Activated CD4-positive, alpha-beta T cell treated with anti-CD3 and anti-CD28 coated beads, Interleukin-2, amount 50 U/mL, for 4 hours (primary cell): ENCODE data around the gene MYH7B.

Experiments
- DNase-seq, 2 experiments: peaks; one replicate each; pipeline ENCODE4 v3.0.0-alpha.2; 2020

Gene MYH7B

GRCh38 chr20:34955231-34956040 is at the start of gene MYH7B, which contains the start of gene GSS:
Gene MYH7B, plus strand, starts transcription at chr20:34955868. Its CDS starts 22,138 bp downstream, at chr20:34978006.
Gene GSS, minus strand, starts transcription at chr20:34955806. Its CDS starts 3,954 bp downstream, at chr20:34951852.
- peak; percentile 94 to 97 for DNase-seq

GRCh38 chr20:34907616-34908469 is 47.8 kb upstream of the MYH7B start:
- DNase-seq: no peak

- no peak for DNase-seq
Measured at GRCh38 chr20:34915131-34915530, 40.5 kb upstream of the MYH7B start.

GRCh38 chr20:34915749-34916455 is 39.8 kb upstream of the MYH7B start:
- DNase-seq: no peak

- no peak for DNase-seq
Measured at GRCh38 chr20:34916774-34917354, 38.8 kb upstream of the MYH7B start.

GRCh38 chr20:34920055-34920454 is 35.6 kb upstream of the MYH7B start:
- DNase-seq: no peak

GRCh38 chr20:34921436-34921835 is 34.2 kb upstream of the MYH7B start:
- DNase-seq: no peak

GRCh38 chr20:34922654-34923381 is 32.9 kb upstream of the MYH7B start:
- DNase-seq: no peak

GRCh38 chr20:34923414-34923813 is 32.3 kb upstream of the MYH7B start:
- no peak for DNase-seq

GRCh38 chr20:34925341-34925740 is 30.3 kb upstream of the MYH7B start:
- DNase-seq: no peak

- no peak for DNase-seq
Measured at GRCh38 chr20:34925981-34926380, 29.7 kb upstream of the MYH7B start.

GRCh38 chr20:34926581-34926980 is 29.1 kb upstream of the MYH7B start:
- DNase-seq: no peak

- DNase-seq: no peak
Measured at GRCh38 chr20:34927736-34928135, 27.9 kb upstream of the MYH7B start.

GRCh38 chr20:34928411-34928810 is 27.3 kb upstream of the MYH7B start:
- no peak for DNase-seq

GRCh38 chr20:34931771-34932170 is 23.9 kb upstream of the MYH7B start:
- DNase-seq: no peak

GRCh38 chr20:34938466-34939163 is 17.1 kb upstream of the MYH7B start:
- no peak for DNase-seq

- no peak for DNase-seq
Measured at GRCh38 chr20:34940081-34940481, 15.6 kb upstream of the MYH7B start.

GRCh38 chr20:34941226-34941625 is 14.4 kb upstream of the MYH7B start:
- no peak for DNase-seq

GRCh38 chr20:34942301-34942700 is 13.4 kb upstream of the MYH7B start:
- DNase-seq: no peak

- DNase-seq: no peak
Measured at GRCh38 chr20:34943808-34944567, 11.7 kb upstream of the MYH7B start.
